Activated T-cell treated with anti-CD3 and anti-CD28 coated beads for 24 hours (primary cell): Measurements from ENCODE around the gene SNORC.

ENCODE experiments used
- DNase-seq: peaks from one replicate; pipeline ENCODE4 v3.0.0-alpha.2; 2020; ENCODE audit warnings: low read depth

SNORC gene

GRCh38 chr2:232869138-232870017 is 686 bp upstream of the SNORC start:
- no peak for DNase-seq

DNA sequence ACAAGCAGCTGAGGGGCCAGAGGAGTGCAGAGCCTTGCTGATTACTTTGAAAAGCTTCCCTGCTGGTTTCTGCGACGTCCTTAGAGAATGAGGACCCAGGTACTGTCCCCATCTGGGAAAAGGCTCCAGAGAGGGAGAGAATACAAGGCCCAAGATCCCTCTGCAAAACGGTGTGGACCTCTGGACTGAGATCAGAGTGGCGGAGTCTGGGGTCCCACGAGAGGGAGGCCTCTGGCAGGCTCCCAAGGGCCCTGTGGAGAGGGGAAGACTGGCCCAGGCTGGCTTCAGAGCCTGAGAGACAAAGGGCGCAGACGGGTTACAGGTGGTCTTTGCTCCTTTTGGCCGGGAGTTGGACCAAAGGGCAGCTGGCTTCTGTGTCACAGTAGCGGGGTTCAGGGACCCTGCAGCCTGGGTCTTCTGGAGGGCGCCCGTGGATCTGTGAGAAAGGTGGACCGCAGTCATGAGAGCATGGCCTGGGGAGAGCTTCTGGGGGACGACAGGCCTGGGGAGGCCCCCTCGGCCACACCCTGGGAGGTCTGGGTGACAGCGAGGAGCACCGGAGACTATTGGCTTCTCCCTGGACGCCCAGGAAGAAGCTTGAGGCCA is 805 bp downstream of the SNORC start:
- no peak for DNase-seq

GRCh38 chr2:232871418-232871834 is 1.4 kb downstream of the SNORC start:
- no peak for DNase-seq

- DNase-seq: no peak
Observed at GRCh38 chr2:232871835-232872736, 2.0 kb downstream of the SNORC start.

DNA sequence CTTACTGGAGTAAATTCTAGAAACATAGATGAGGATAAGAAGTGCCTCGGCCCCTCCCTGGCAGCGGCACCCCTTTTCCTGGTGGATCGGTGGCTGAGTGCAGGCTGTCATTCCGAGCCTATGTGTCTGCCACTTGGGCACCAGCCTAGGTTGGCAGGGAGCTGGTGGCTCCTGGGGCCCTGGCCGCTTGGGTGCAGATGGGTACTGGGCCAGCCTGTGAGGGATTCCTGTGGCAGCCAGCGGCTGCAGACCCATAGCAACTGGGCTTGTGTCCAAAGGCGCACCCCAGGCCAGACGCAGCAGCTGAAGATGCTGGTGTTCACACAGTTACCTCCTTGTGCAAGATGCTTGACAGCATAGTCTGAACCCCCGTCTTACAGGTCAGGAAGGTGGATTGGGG is 2.8 kb downstream of the SNORC start:
- DNase-seq: no peak

DNA sequence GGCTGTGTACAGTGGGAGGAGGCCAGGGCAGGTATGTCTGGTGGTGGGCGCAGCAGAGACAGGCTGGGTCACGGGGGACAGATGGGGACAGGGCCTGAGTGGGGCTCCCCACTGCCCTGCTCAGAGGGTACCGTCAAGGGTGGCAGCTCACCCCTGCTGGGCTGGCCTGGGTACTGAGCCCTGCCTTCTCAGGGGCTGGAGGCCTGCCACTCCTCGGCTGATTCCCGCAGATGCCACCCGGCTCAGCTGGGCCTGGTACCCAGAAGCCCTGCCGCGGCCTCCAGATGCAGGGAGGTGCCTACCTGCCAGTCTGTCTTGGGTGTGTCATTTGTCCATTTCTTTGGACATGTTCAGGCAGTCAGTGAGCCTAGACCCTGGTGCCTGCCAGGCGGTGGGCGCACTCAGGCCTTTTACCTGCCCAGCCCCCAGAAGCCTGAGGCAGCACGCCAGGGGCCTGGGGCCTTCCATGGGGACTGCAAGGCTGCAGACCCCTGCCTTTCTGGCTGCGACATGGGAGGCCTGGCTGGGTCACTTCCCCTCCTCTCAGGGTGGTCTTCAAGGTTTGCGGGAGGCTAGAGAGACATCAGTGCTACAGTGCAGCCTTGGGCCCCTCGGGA is 3.3 kb downstream of the SNORC start:
- DNase-seq: no peak

GRCh38 chr2:232873909-232874641 is 4.0 kb downstream of the SNORC start:
- DNase-seq: no peak

DNA sequence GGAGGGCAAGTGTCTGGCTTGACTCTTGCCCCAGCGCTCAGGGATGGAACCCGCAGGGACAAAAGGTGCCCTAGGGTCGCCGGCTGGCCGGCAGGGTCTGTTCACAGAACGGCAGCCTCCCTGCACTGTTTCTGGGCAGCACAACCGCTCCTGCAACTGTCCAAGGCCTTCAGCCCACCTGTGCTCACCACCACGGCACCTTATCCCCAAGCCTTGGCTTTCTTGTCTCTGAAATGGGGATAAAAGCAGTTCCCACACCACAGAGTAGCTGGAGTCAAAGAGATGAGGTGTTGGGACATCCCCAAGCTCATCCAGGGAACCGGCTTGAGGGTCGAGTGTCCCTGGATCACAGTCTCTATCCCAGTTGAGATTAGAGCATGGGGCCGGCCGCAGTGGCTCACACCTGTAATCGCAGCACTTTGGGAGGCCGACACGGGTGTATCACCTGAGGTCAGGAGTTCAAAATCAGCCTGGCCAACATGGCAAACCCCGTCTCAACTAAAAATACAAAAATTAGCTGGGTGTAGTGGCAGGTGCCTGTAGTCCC is 4.7 kb downstream of the SNORC start:
- DNase-seq: no peak

GRCh38 chr2:232875256-232876121 is 5.4 kb downstream of the SNORC start:
- no peak for DNase-seq

GRCh38 chr2:232876161-232876977 is 6.3 kb downstream of the SNORC start:
- DNase-seq: peak; percentile 20

DNA sequence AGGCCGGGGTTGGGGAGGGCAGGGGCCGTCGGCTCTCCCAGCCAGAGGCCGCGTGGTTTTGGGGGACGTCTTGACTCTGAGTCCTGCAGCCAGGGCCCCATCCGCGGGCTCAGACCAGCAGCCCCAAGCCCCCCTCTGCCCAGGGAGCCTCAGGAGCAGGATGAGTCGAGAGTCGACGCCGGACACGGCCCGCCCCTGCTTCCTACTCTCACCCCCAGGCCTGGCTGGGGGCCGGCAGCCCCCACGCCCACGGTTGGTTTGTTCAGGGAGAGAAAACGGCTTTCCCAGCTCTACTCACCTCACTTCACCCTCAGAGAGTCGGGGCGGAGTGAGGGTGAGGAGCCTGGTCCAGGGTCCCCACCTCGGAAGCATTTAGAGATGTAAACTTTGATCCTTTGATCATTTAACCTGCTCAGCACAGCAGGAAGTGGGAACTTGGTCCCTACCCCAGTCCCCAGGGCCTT is 6.9 kb downstream of the SNORC start:
- DNase-seq: no peak

DNA sequence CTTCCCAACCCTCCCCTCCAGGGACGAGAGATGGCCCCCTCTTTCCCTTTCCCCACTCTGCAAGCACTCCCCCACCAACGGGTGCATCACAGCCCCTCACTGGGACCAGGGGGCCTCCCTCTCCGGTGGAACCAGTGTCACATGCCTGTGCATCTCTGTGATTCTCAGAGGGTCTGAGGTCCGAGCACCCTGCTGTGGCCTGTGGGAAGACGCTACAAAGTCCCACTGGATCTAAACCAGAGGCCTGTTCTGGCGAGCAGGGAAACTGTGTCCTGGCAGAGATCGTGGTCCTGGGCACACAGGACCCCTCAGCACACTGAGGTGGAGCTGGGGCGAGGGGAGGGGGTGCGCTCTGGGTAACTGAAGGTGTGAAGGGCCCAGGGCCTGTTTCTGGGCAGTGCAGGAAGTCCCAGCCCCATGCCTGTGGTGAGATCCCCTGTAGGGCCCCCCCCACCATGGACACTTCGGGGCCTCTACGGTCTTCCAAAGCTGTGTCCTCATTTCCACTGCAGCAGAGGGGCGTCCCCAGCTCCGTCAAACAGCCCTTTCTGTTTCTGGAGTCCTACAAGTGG is 8.0 kb downstream of the SNORC start:
- DNase-seq: no peak

GRCh38 chr2:232878855-232879617 is 9.0 kb downstream of the SNORC start:
- DNase-seq: no peak

DNA sequence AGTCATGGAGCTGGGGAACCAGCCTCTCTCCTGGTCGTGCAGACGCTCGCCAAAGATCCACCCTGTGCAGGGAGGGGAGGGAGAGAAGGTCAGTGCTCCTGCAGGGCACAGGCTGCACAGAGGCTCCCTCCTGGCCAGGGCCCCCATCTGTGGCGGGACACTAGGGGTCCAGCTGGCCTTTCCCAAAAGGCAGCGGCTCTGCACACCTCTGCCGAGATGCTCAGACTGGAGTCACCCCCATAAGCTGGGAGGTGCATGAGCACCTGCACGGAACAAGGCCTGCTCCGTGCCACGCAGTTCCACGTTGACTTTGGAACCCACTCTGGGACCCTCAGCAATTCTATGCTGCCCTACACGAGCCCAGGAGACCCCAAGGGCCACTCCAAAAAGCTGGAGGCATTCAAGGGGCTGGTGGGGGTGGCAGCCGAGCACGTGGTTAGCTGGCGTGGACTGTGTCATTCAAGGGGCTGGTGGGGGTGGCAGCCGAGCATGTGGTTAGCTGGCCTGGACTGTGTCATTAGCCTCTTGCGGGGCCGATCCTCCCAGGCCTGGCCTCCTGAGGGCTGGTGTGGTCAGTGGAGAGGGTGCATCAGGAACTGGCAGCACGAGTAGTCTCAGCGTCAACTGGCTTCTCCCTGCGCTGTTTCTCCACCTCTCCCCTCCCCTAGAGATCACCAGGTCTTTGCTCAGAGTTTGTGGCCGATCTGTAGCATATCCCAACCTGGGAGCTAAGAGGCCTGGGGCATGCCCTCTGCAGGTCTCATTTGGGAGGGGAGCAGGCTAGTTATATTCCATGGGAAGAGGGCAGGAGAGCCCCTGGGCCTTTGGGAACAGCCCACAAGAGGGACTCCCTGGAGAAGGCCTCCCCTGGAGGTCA is 9.8 kb downstream of the SNORC start:
- no peak for DNase-seq

DNA sequence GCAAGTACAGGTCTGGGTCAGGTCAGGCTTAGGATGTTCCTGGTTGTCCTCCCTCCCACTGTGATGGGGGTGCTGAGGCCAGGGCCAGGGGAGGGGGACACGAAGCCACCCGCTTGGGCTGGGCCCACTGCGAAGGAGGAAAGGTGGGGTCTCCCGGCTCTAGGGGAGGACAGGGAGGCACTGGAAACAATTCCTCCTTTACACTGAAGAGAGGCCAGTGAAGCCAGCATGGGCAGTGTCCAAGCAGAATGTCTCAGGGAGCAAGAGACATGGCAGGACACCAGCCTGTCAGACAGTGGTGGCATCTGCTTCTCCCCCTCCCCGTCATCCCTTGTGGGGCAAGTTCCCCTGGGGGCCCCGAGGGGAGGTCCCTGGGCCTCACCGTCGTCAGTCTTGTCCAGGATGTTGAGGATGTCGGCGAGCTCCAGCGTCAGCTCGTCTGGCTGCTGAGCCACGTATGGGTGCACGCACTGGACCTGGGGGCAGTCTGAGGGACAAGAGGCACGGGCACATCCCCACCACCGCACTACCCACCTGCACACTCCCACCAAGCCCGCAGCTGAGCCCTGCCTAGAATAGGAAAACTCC is 10.8 kb downstream of the SNORC start:
- no peak for DNase-seq

DNA sequence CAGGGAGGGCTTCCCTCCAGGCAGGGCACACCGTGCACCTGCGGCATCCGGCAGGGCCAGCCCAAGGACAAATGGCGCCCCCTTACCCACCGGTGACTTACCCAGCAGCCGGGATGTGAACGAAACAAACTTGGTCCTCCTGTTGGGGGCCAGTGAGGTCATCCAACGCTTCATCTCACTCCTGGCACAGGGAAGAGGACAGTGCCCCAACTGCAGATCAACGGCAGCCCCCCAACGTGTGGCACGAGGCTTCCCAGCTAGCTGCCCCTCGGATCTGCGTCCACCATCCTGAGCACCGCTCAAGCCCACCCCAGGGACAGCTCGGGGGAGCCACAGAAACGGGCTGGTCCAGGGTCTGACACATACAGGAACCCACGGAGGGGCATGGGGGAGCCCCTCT is 12.0 kb downstream of the SNORC start:
- DNase-seq: no peak
